GM19239 (cell line): Measurements from ENCODE around the gene MALL.
"Not testable (repeated sequence)": the region's sequence is repeated elsewhere in the genome, so short reads cannot be mapped to it uniquely, and the experiment has no call there.

Experiments
- DNase-seq: peaks from one replicate; pipeline ENCODE4 v3.0.0; 2011; ENCODE audit warnings: low spot score; ENCODE audit not compliant: insufficient read length
- FAIRE-seq: peaks from 2 replicates; lab custom pipeline; 2011; peaks lifted over from hg19 to GRCh38; lab: Jason Lieb, UNC

Gene MALL

GRCh38 chr2:110100480-110100879, 15.1 kb downstream of the MALL start:
- no peak for DNase-seq
- FAIRE-seq = no peak

- no peak for FAIRE-seq
- no peak for DNase-seq
These were observed 16.0 kb downstream of the MALL start for GRCh38 chr2:110099471-110100225.

DNA sequence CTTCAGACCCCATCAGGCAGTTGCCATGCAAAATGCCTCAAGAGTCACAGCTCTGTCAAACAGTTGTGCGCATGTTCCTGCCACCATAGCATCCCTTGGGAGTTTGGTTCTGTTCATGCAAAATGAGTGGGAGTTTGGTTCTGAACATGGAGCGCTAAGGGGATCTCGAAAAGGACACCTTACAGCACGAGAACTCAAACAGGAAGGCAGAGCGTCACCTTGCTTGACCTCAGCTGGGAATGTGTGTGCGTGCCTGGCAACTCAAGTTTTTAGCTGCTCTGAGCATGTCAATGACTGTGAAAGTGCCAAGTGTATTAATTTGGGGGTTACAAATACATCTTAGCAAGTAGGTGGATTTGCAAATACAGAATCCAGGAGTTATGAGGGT, 16.6 kb downstream of the MALL start:
- no peak for FAIRE-seq
- no peak for DNase-seq

DNA sequence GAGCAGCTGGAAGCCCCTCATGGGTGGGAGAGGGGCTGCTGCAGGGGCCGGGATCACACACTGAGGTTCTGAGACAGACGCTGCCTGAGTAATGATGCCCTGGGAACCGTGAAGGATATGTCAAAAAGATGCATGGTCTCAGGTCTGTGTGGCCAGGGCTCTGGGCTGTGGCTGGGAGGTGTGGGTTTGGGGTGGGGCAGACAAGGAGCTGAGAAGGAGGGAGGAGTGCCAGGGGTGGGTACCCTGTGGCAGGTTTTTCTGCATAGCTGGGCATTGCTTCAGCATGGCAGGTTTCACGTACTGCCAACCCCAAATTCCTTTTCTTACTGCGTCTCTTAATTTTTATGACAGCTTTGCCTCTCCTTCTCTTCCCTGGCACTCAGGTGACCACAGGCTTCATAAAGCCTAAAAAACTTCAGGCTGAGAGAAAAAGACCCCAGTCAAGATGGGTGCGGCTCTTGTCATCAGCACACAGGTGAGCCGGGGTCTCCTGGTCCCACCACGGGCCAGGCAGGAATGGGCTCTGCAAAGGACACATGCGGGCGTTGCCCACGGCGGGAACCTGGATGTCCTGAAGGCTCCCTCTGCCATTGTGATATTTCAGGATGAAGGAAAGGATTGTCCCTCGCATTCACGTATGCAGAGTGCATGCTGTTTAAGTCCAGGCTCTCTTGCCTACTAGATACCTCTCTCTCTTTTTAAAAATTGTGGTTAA, 18.0 kb downstream of the MALL start:
- FAIRE-seq (no peak), DNase-seq (no peak)

- DNase-seq (no peak), FAIRE-seq (no peak)
These were observed 19.5 kb downstream of the MALL start for GRCh38 chr2:110095994-110096633.

- DNase-seq, FAIRE-seq: not testable (repeated sequence)
These were observed 20.6 kb downstream of the MALL start for GRCh38 chr2:110094884-110095534.

DNA sequence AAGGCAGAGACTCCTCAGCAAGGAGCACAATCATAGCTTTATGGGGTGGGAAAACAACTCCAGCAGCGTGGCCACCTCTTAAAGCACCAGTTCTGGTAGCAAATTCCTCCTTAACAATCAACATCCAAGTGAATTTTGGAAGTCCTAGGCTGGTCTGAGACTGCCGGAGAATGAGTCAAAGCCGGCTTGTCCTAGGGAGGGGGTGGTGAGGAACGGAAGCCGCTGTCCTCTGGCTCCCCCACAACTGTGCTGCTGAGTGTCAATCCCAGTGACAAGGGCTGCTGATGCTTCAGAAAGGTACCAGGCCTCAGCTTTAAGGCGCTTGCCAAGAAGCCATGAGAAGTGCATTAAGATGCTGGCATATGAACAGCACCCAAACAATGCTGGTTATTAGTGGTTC, 21.7 kb downstream of the MALL start:
- not testable (repeated sequence) for DNase-seq, FAIRE-seq

GRCh38 chr2:110090164-110090563, 25.5 kb downstream of the MALL start:
- not testable (repeated sequence) for DNase-seq, FAIRE-seq

- not testable (repeated sequence) for FAIRE-seq
These were observed 31.9 kb downstream of the MALL start for GRCh38 chr2:110083757-110084156.

GRCh38 chr2:110083162-110083561, 32.5 kb downstream of the MALL start:
- DNase-seq, FAIRE-seq: not testable (repeated sequence)

More at GRCh38 chr2:110083757-110084156, 31.9 kb downstream of the MALL start:
- not testable (repeated sequence) for DNase-seq

- DNase-seq, FAIRE-seq: not testable (repeated sequence)
These were observed 37.5 kb downstream of the MALL start for GRCh38 chr2:110078104-110078503.

DNA sequence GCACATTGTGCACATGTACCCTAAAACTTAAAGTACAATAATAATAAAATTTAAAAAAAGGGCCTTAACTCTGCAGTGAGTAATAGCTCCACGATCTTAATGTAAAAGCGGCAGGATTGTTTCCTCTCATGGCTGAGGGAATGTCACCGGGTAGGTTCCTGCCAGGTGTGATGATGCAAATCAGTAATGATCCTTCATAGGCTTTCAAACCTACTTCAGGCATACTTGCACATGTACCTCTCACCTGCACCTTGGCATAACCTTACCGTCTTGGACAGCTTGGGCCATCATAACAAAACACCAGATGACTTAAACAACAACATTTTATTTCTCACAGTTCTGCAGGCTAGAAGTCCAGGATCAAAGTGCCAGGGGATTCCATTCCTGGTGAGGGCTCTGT, 39.7 kb downstream of the MALL start:
- DNase-seq, FAIRE-seq: not testable (repeated sequence)

- not testable (repeated sequence) for FAIRE-seq, DNase-seq
These were observed 45.8 kb downstream of the MALL start for GRCh38 chr2:110069869-110070268.

DNA sequence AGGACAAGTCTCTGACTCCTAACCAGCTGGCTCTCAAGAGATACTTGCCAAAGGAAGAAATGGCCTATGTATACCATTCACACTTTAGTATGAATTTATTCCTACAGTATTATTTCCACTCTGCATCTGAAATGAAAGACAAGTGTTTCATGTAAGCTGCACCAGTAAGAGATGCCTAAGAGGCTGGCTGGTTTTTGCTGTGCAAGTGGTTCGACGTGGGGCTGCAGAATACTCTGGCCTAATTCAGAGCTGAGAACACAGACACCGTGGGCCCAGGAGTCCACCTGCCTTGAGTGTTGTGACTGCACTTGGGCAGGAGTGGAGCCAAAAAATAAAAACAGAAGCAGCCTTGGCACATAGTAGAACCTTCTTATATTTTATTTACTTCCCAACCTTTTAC, 47.5 kb downstream of the MALL start:
- not testable (repeated sequence) for DNase-seq, FAIRE-seq

- FAIRE-seq = not testable (repeated sequence)
These were observed 53.3 kb downstream of the MALL start for GRCh38 chr2:110062332-110062731.

DNA sequence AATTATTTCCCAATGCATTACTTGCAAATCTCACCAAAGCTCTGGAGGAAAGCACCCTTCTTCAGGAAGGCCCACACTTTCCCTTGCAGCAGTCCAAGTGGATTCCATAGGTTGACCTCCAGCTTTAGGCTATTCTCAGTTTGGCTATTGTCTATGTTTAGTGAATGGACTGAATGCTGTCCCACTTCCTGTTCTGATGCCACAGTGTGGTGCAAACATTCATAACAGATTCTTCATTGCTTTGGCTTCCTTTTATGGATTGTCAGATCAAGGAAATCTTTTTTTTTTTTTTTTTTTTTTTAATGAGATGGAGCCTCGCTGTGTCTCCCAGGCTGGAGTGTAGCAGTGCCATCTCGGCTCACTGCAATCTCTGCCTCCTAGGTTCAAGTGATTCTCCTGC, 55.1 kb downstream of the MALL start:
- FAIRE-seq, DNase-seq: not testable (repeated sequence)

More at GRCh38 chr2:110062332-110062731, 53.3 kb downstream of the MALL start:
- DNase-seq = not testable (repeated sequence)

DNA sequence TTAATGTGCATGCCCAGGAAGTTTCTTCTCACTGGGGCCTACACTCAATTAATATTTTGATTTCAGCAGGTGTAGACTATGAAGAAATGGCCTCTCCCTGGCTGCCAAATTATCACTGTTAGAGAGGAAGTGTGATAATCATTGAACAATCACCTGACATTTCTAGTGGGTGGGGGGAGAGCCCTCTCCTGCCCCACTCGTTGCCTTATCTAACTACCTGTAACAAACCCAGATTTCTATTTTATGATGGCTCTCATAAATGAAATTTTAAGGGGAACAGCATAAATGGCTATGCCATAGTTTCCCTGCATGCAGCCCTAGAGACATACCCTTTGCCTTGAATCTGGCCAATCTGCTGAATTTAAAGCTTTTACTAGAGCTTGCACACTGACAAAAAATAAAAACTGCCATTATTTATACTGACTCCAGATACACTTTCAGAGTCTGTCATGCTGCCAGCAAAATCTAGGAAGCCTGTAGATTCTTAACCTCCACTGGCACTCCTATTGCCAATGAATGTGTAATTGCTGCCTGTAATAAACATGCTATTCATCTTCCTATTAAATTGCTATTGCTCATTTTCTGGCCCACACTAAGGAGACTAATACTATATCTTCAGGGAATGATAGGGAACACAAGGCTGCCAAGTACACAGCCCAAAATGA, 55.8 kb downstream of the MALL start:
- not testable (repeated sequence) for FAIRE-seq

GRCh38 chr2:110059009-110059693, 56.5 kb downstream of the MALL start:
- DNase-seq, FAIRE-seq: not testable (repeated sequence)

More for the DNA sequence above, 55.8 kb downstream of the MALL start:
- not testable (repeated sequence) for DNase-seq

DNA sequence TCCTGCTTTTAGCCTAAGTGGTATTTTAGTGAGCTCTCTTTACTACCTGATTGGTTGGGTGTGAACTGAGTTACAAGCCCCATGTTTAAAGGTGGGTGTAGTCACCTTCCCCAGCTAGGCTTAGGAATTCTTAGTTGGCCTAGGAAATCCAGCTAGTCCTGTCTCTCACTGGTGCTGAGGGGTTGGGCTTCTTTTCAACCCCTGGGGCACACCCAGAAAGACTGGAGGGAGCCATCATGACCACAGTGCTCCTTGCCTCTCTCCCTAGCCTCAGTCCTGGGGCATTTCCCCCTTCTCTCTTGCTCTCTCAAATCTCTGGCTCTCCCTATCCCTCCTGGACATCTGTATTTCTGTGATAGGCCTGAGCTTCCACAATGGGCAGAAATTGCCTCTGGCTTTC, 57.6 kb downstream of the MALL start:
- not testable (repeated sequence) for FAIRE-seq, DNase-seq
